Keratinocyte (primary cell): ENCODE measurements around the gene NDUFS7. TPM values are rescaled to one million over a fixed set of nuclear protein-coding genes. Genes with fewer than 3 reads are reported as not detected.

Experiments
- DNase-seq: peaks from one replicate; pipeline ENCODE4 v3.0.0-alpha.2; 2011; ENCODE audit warnings: low read depth, missing footprints, low spot score
- FAIRE-seq: peaks from 2 replicates; lab custom pipeline; 2011; peaks lifted over from hg19 to GRCh38; lab: Jason Lieb, UNC
- H2AFZ ChIP-seq: 2 replicates; pipeline ENCODE4 v1.6.0; 2012; ENCODE audit warnings: low read length, control low read depth, inconsistent platforms; ENCODE audit not compliant: control insufficient read depth
- H3K27ac ChIP-seq: 2 replicates; pipeline ENCODE4 v1.5.1; 2011; ENCODE audit warnings: low read length; ENCODE audit not compliant: control insufficient read depth, insufficient read depth
- H3K27me3 ChIP-seq: 3 replicates; pipeline ENCODE4 v1.6.0; 2011; ENCODE audit warnings: low read length; ENCODE audit not compliant: control insufficient read depth, insufficient read depth; ENCODE audit errors: extremely low read depth
- H3K36me3 ChIP-seq, 2 experiments: 2 replicates in 1 of 2; 3 replicates in 1 of 2; pipeline ENCODE4 v1.5.1; 2011; ENCODE audit warnings: low read length in 2 of 2, mild to moderate bottlenecking in 1 of 2; ENCODE audit not compliant: control insufficient read depth in 2 of 2, insufficient read depth in 2 of 2; ENCODE audit errors: extremely low read depth in 1 of 2
- H3K4me1 ChIP-seq: 3 replicates; pipeline ENCODE4 v1.5.1; 2011; ENCODE audit warnings: low read length; ENCODE audit not compliant: control insufficient read depth, insufficient read depth; ENCODE audit errors: extremely low read depth
- H3K4me2 ChIP-seq: 3 replicates; pipeline ENCODE4 v1.6.0; 2011; ENCODE audit warnings: low read depth, low read length; ENCODE audit not compliant: control insufficient read depth, insufficient read depth; ENCODE audit errors: extremely low read depth
- H3K4me3 ChIP-seq, 3 experiments: fragments of 200-600 bp in 1 of 3; sonication (generic) in 1 of 3; 2 replicates in 2 of 3; 3 replicates in 1 of 3; pipeline ENCODE4 v1.5.1; 2011 to 2016; ENCODE audit warnings: low read length in 3 of 3, mild to moderate bottlenecking in 3 of 3, control low read depth in 2 of 3, inconsistent platforms in 1 of 3, low read depth in 1 of 3, mixed read lengths in 1 of 3, mixed run types in 1 of 3, moderate library complexity in 1 of 3; ENCODE audit not compliant: control insufficient read depth in 2 of 3, insufficient read depth in 2 of 3; ENCODE audit errors: extremely low read depth in 1 of 3
- H3K79me2 ChIP-seq: 2 replicates; pipeline ENCODE4 v1.6.0; 2012; ENCODE audit warnings: low read length; ENCODE audit not compliant: control insufficient read depth, insufficient read depth
- H3K9ac ChIP-seq: 3 replicates; pipeline ENCODE4 v1.6.0; 2011; ENCODE audit warnings: low read length; ENCODE audit not compliant: control insufficient read depth, insufficient read depth; ENCODE audit errors: extremely low read depth
- H3K9me1 ChIP-seq: 3 replicates; pipeline ENCODE4 v1.6.0; 2011; ENCODE audit warnings: low read length; ENCODE audit not compliant: control insufficient read depth, insufficient read depth; ENCODE audit errors: extremely low read depth
- H3K9me3 ChIP-seq: 2 replicates; pipeline ENCODE4 v1.5.1; 2012; ENCODE audit warnings: low read depth, low read length; ENCODE audit not compliant: control insufficient read depth
- H4K20me1 ChIP-seq: 3 replicates; pipeline ENCODE4 v1.6.0; 2011; ENCODE audit warnings: low read length; ENCODE audit not compliant: control insufficient read depth, insufficient read depth; ENCODE audit errors: extremely low read depth
- CTCF ChIP-seq, 3 experiments: IDR thresholded peaks in 1 of 3; conservative IDR thresholded peaks in 1 of 3; optimal IDR thresholded peaks in 1 of 3; 2 replicates in 2 of 3; 3 replicates in 1 of 3; pipeline versions ENCODE3 to v1.5.1; 2011; ENCODE audit warnings: low read length in 3 of 3, mild to moderate bottlenecking in 3 of 3, moderate library complexity in 2 of 3, control low read depth in 1 of 3, inconsistent platforms in 1 of 3; ENCODE audit not compliant: insufficient read depth in 2 of 3; ENCODE audit errors: extremely low read depth in 1 of 3
- EZH2 ChIP-seq: IDR thresholded peaks from one replicate; pipeline ENCODE4 v1.6.1; 2012; ENCODE audit warnings: inconsistent platforms, mild to moderate bottlenecking, low read length, moderate library complexity
- dilution Hi-C: fragments of 300-500 bp; cut with MboI; formaldehyde crosslinking; loops from one replicate; pipeline ENCODE4 v1.7.0; 2020; ENCODE audit warnings: low sequenced_read_pairs; ENCODE audit not compliant: extremely low pct_ligation_motif_present
- polyA plus RNA-seq, 5 experiments: library from polyadenylated mRNA; depleted of rRNA in 3 of 5; stranded (reverse) in 3 of 5; stranded (forward) in 1 of 5; unstranded in 1 of 5; fragments of >200 nt; gene quantifications; 1 replicate in 1 of 5; 2 replicates in 3 of 5; 3 replicates in 1 of 5; pipeline versions ENCODE4 v1.2.1 to v1.2.3, GENCODE V29; 2011 to 2012; ENCODE audit warnings: missing spikeins in 2 of 5, low read depth in 1 of 5, low replicate concordance in 1 of 5

The NDUFS7 gene
- polyA plus RNA-seq, 1 donor (not counting 4 experiments of a cell fraction or from before 2014, with no cell fraction given): 23.2 TPM

- no peaks in the 10 kb centered on the region for H4K20me1 ChIP-seq
- dilution Hi-C loops: no loop called here
- TF ChIP-seq CTCF (optimal IDR thresholded peaks at IDR 0.05 in 1 of 3, IDR thresholded peaks at IDR 0.05 in 1 of 3, conservative IDR thresholded peaks at IDR 0.05 in 1 of 3; ENCODE audit: extremely low read depth in 1 of 3, insufficient read depth in 2 of 3, low read length in 3 of 3) (no peak), EZH2 (no peak)
- H3K4me3 ChIP-seq: no peak overlapping the region
- H3K4me2 ChIP-seq: no peak overlapping the region
- no peaks in the 10 kb centered on the region for H3K79me2 ChIP-seq
- no peaks in the 10 kb centered on the region for H3K9me3 ChIP-seq
- peaks cover 18% of the 10 kb centered on the region for H3K27me3 ChIP-seq
- H3K9ac ChIP-seq: no peak overlapping the region
- H3K36me3 ChIP-seq: no peaks in the 10 kb centered on the region
- peaks cover 35% of the 10 kb centered on the region for H3K4me1 ChIP-seq
- DNase-seq (no peak), FAIRE-seq (no peak)
- no peak overlapping the region for H2AFZ ChIP-seq
- no peak overlapping the region for H3K27ac ChIP-seq
- no peaks in the 10 kb centered on the region for H3K9me1 ChIP-seq
Observed at GRCh38 chr19:1399079-1399478, 15.4 kb downstream of the NDUFS7 start.

- no peak overlapping the region for H2AFZ ChIP-seq
- H3K27me3 ChIP-seq: peaks cover 18% of the 10 kb centered on the region
- H3K4me2 ChIP-seq: no peak overlapping the region
- no peaks in the 10 kb centered on the region for H3K9me3 ChIP-seq
- H3K27ac ChIP-seq: no peak overlapping the region
- H3K9me1 ChIP-seq: no peaks in the 10 kb centered on the region
- H3K4me1 ChIP-seq: peaks cover 32% of the 10 kb centered on the region
- no peaks in the 10 kb centered on the region for H4K20me1 ChIP-seq
- H3K36me3 ChIP-seq: no peaks in the 10 kb centered on the region
- no peak overlapping the region for H3K4me3 ChIP-seq
- H3K9ac ChIP-seq: no peak overlapping the region
- DNase-seq: no peak
- dilution Hi-C loops: no loop called here
- TF ChIP-seq CTCF (optimal IDR thresholded peaks at IDR 0.05 in 1 of 3, IDR thresholded peaks at IDR 0.05 in 1 of 3, conservative IDR thresholded peaks at IDR 0.05 in 1 of 3; ENCODE audit: extremely low read depth in 1 of 3, insufficient read depth in 2 of 3, low read length in 3 of 3): no peak
- no peak for TF ChIP-seq EZH2
- FAIRE-seq: no peak
- no peaks in the 10 kb centered on the region for H3K79me2 ChIP-seq
Observed at GRCh38 chr19:1399745-1400144, 16.0 kb downstream of the NDUFS7 start.
